HG03439 (cell line): ENCODE measurements around the gene PPP2R5A.

Source experiments
- ATAC-seq: cut with Tn5 transposase; IDR thresholded peaks from one replicate; pipeline ENCODE4 v1.9.1; 2021; ENCODE audit warnings: mild to moderate bottlenecking, moderate library complexity; ENCODE audit not compliant: unreplicated experiment

Gene PPP2R5A

DNA sequence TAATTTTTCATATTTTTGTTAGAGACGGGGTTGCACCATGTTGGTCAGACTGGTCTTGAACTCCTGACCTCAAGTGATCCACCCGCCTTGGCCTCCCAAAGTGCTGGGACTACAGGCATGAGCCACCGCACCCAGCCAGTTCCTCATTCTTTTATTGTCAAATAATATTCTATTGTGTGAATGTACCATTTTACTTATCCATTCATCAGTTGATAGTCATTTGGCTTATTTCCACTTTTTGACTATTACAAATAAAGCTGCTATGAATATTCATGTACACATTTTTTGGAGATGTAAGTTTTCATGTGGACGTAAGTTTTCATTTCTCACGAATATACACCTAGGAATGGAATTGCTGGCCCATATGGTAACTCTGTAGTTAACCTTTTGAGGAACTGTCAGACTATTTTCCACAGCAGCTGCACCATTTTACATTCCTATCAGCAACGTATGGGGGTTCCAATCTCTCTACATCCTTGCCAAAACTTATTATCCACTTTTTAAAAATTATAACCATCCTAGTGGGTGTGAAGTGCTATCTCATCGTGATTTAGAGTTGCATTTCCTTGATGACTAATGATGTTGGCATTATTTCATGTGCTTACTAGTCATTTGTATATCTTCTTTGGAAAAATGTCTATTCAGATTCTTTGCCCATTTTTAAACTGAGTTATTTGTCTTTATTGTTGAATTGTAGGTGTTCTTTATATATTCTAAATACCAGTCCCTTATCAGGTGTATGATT is 116.8 kb downstream of the PPP2R5A start:
- ATAC-seq = no peak

DNA sequence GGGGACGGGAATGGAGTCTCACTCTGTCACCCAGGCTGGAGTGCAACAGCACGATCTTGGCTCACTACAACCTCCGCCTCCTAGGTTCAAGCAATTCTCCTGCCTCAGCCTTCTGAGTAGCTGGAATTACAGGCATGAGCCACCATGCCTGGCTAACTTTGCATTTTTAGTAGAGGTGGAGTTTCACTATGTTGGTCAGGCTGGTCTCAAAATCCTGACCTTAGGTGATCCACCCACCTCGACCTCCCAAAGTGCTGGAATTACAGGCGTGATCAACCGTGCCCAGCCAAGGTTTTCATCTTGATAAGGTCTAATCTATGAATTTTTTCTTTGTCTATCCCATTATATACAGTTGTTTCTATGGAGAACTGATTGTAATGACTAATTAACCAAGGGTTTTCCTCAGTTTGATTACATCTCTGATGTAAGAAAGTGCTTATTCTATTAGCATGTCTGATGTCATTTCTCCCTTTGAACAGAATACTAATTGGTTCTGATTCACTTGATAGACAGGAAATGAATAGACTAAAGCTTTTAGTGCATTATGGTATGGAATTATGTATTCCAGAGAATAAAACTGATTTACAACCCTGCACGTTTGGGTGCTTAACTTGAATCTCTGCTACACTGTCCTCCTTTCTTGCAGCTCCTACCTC is 117.6 kb downstream of the PPP2R5A start:
- ATAC-seq = no peak

GRCh38 chr1:212410231-212410820 is 125.1 kb downstream of the PPP2R5A start:
- ATAC-seq = no peak
